Lower leg skin (tissue), 3 donors: ENCODE data around the gene VNN1.

Source experiments
- CTCF ChIP-seq, 3 donors: fragments of 450-650 bp; IDR thresholded peaks; one replicate each; pipeline ENCODE4 v1.5.1; 2016; ENCODE audit warnings: antibody characterized with exemption in 3 of 3, mild to moderate bottlenecking in 3 of 3, moderate library complexity in 2 of 3
- POLR2A ChIP-seq, 2 donors: fragments of 450-650 bp; IDR thresholded peaks; one replicate each; pipeline ENCODE4 v1.6.1; 2016 to 2017; ENCODE audit warnings: antibody characterized with exemption in 2 of 2, mild to moderate bottlenecking in 1 of 2, moderate library complexity in 1 of 2

- no peak for TF ChIP-seq CTCF (IDR thresholded peaks at IDR 0.05)
- TF ChIP-seq POLR2A (IDR thresholded peaks at IDR 0.05), result no peak
Observed at GRCh38 chr6:132733814-132734213, 20.0 kb upstream of the VNN1 start.
